Measurements from ENCODE around the gene EFHC1.

GRCh38 chr6:52518279-52518945 lies 98.3 kb downstream of the EFHC1 start:
- TF ChIP-seq CTCF (IDR thresholded peaks at IDR 0.05) (no peak), POLR2AphosphoS5 (IDR thresholded peaks at IDR 0.05; ENCODE audit: low read depth, low read length) (no peak), REST (IDR thresholded peaks at IDR 0.05; ENCODE audit: insufficient read depth in 1 of 2, low read depth in 2 of 2, low read length in 1 of 2) (no peak)

All from Panc1 (cell line).